Measurements from ENCODE around the gene DCUN1D4.

The DCUN1D4 gene

GRCh38 chr4:51942833-51943215 is 99.9 kb downstream of the DCUN1D4 start:
- DNase-seq (ENCODE audit: low spot score): no peak
- no peak for TF ChIP-seq CTCF (IDR thresholded peaks at IDR 0.05; ENCODE audit: extremely low read depth, missing control alignments)

- no peak for DNase-seq (ENCODE audit: low spot score)
- TF ChIP-seq CTCF (IDR thresholded peaks at IDR 0.05; ENCODE audit: extremely low read depth, missing control alignments): no peak
Observed at GRCh38 chr4:51943221-51943620, 100.3 kb downstream of the DCUN1D4 start.

GRCh38 chr4:51958199-51958968 is 115.4 kb downstream of the DCUN1D4 start:
- TF ChIP-seq CTCF (IDR thresholded peaks at IDR 0.05; ENCODE audit: extremely low read depth, missing control alignments): no peak
- DNase-seq (ENCODE audit: low spot score): no peak

- DNase-seq (ENCODE audit: low spot score): no peak
- TF ChIP-seq CTCF (IDR thresholded peaks at IDR 0.05; ENCODE audit: extremely low read depth, missing control alignments): no peak
Observed at GRCh38 chr4:51960486-51960885, 117.5 kb downstream of the DCUN1D4 start.

- no peak for TF ChIP-seq CTCF (IDR thresholded peaks at IDR 0.05; ENCODE audit: extremely low read depth, missing control alignments)
- DNase-seq (ENCODE audit: low spot score): no peak
Observed at GRCh38 chr4:51963841-51964517, 121.0 kb downstream of the DCUN1D4 start.

GRCh38 chr4:51965862-51966261 is 122.9 kb downstream of the DCUN1D4 start:
- TF ChIP-seq CTCF (IDR thresholded peaks at IDR 0.05; ENCODE audit: extremely low read depth, missing control alignments): no peak
- no peak for DNase-seq (ENCODE audit: low spot score)
